ENCODE measurements around the gene CBARP.

Gene CBARP, protein sequence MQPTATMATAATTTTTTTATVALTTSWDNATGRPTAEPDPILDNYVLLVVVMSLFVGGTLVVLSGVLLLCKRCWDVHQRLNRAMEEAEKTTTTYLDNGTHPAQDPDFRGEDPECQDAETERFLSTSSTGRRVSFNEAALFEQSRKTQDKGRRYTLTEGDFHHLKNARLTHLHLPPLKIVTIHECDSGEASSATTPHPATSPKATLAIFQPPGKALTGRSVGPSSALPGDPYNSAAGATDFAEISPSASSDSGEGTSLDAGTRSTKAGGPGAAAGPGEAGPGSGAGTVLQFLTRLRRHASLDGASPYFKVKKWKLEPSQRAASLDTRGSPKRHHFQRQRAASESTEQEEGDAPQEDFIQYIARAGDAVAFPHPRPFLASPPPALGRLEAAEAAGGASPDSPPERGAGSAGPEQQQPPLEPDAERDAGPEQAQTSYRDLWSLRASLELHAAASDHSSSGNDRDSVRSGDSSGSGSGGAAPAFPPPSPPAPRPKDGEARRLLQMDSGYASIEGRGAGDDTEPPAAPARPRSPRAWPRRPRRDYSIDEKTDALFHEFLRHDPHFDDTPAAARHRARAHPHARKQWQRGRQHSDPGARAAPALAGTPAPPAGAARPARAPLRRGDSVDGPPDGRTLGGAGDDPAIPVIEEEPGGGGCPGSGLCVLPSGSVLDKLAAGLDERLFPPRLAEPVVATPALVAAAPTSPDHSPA

DNA sequence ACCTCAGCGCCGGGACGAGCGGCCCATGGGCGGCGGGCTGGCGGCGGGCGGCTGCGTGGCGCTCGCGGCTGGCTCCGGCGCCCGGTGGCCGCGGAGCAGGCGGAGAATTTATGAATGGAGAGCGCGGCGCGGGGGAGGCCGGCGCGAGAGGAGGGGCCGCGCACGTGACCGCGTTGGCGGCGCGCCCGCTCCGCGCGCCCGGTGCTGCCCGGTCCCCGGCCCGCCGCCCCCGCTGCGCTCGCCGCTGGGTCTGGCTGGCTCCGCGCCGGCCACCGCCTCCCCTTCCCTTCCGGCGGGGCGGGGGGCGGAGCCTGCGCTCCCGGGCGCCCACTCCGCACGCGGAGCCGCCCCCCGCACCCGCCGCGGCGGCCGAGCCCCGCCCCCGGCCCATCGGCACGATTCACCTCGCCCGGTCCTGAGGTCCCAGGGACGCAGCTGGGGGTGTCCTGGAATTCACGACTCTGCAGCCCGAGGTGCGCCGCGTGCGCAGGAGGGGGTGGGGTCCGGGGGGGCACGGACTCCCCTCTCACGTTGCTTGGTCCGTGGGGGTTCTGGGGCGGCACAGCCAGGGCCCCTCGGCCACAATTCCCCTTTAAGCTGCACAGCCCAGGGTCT lies at the start of gene CBARP:
TSS of gene CBARP (minus strand) at position 252 of the 615 bp plus-strand sequence. CDS start 1,905 bp downstream, outside the sequence.
- DNase-seq = no peak
- Mint-ChIP-seq H3K27me3 (peaks cover 8 to 25% of the 10 kb centered on the region in 2 donors), H3K27ac (peak within 1 kb of the TSS; percentile 92), H3K36me3 (no peaks in the 10 kb centered on the region), H3K4me3 (peak within 1 kb of the TSS; percentile 80 to 86), H3K4me1 (peaks cover 17 to 35% of the 10 kb centered on the region in 2 donors), H3K9me3 (no peaks in the 10 kb centered on the region)
- peak in 1 of 2 donors; percentile 4 for ATAC-seq (replicated peaks)

GRCh38 chr19:1286487-1287353 lies 48.9 kb upstream of the CBARP start:
- peak overlapping the region; percentile 79 to 81 for H3K4me3 Mint-ChIP-seq

GRCh38 chr19:1285737-1286360 lies 48.0 kb upstream of the CBARP start, which contains the start of gene EFNA2:
TSS of gene EFNA2 (plus strand) at chr19:1285873. CDS start at chr19:1286169, 296 bp downstream.
- H3K4me3 Mint-ChIP-seq = peak within 1 kb of the TSS; percentile 79 to 81
- DNase-seq (no peak), ATAC-seq (replicated peaks) (no peak)
- no peaks in the 10 kb centered on the region for H3K9me3 Mint-ChIP-seq
- peaks cover 2 to 5% of the 10 kb centered on the region in 2 donors for H3K36me3 Mint-ChIP-seq
- H3K4me1 Mint-ChIP-seq = peaks cover 10 to 12% of the 10 kb centered on the region in 2 donors
- H3K27me3 Mint-ChIP-seq = peaks cover 38 to 62% of the 10 kb centered on the region in 2 donors
- no peak within 1 kb of the TSS for H3K27ac Mint-ChIP-seq

More at GRCh38 chr19:1286487-1287353, 48.9 kb upstream of the CBARP start:
- Mint-ChIP-seq H3K9me3 (no peaks in the 10 kb centered on the region), H3K4me1 (peaks cover 8 to 12% of the 10 kb centered on the region in 2 donors), H3K36me3 (peaks cover under 1 to 1% of the 10 kb centered on the region in 2 donors), H3K27me3 (peaks cover 35 to 68% of the 10 kb centered on the region in 2 donors), H3K27ac (no peak overlapping the region)
- DNase-seq (no peak), ATAC-seq (replicated peaks) (no peak)

DNA sequence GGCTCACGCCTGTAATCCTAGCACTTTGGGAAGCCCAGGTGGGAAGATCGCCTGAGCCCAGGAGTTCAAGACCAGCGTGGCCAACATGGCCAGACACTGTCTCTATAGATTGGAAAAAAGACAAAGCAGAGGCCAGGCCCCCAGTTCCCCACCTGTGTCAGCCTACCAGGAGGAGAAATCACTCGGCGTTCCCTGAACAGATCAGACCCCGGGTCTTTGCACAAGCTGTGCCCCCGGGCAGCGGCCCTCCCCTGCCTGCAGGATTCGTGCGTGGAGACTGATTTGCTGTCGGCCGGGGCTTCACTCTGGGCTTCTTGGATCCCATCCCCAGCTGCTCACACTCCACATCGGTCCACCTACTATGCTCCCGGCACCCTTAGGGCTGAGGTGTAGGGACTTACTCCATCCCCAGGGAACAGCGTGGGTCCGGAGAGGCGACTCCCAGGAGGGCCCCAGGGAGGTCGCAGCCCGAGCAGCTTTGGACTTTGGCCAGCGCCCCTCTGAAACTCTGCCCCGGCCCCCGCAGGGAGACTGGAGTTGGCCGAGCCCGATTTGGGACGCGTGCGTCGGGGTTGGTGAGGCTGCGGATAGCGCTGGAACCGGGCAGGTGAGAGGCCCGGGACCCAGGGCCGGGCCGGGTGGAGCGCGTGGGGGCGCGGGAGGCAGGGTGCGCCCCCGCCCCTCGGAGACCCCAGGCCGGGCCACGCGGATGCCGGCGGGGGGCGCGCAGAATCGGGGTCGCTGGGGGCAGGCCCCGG lies 47.4 kb upstream of the CBARP start:
- Mint-ChIP-seq H3K27me3 (peaks cover 38 to 59% of the 10 kb centered on the region in 2 donors), H3K9me3 (no peaks in the 10 kb centered on the region), H3K36me3 (peaks cover 5 to 9% of the 10 kb centered on the region in 2 donors), H3K4me1 (peaks cover 14 to 17% of the 10 kb centered on the region in 2 donors), H3K4me3 (peak overlapping the region; percentile 54 to 66), H3K27ac (no peak overlapping the region)
- no peak for DNase-seq
- no peak for ATAC-seq (replicated peaks)

GRCh38 chr19:1284293-1284978 lies 46.6 kb upstream of the CBARP start:
- ATAC-seq (replicated peaks) = no peak
- DNase-seq = no peak
- peak overlapping the region; percentile 54 to 66 for H3K4me3 Mint-ChIP-seq
- H3K9me3 Mint-ChIP-seq = no peaks in the 10 kb centered on the region
- peaks cover 20 to 24% of the 10 kb centered on the region in 2 donors for H3K4me1 Mint-ChIP-seq
- H3K36me3 Mint-ChIP-seq = peaks cover 12 to 16% of the 10 kb centered on the region in 2 donors
- H3K27me3 Mint-ChIP-seq = peaks cover 38 to 51% of the 10 kb centered on the region in 2 donors
- H3K27ac Mint-ChIP-seq = peak overlapping the region; percentile 38

GRCh38 chr19:1283917-1284292 lies 46.1 kb upstream of the CBARP start:
- no peak overlapping the region for H3K27ac Mint-ChIP-seq
- ATAC-seq (replicated peaks) (no peak), DNase-seq (no peak)
- peaks cover 21 to 26% of the 10 kb centered on the region in 2 donors for H3K4me1 Mint-ChIP-seq
- peaks cover 34 to 46% of the 10 kb centered on the region in 2 donors for H3K27me3 Mint-ChIP-seq
- peaks cover 15 to 21% of the 10 kb centered on the region in 2 donors for H3K36me3 Mint-ChIP-seq
- no peaks in the 10 kb centered on the region for H3K9me3 Mint-ChIP-seq
- H3K4me3 Mint-ChIP-seq = no peak overlapping the region

- Mint-ChIP-seq H3K27me3 (peaks cover 34 to 44% of the 10 kb centered on the region in 2 donors), H3K4me1 (peaks cover 23 to 26% of the 10 kb centered on the region in 2 donors), H3K9me3 (no peaks in the 10 kb centered on the region), H3K4me3 (no peak overlapping the region), H3K36me3 (peaks cover 19 to 23% of the 10 kb centered on the region in 2 donors), H3K27ac (no peak overlapping the region)
- ATAC-seq (replicated peaks) (no peak), DNase-seq (no peak)
Observed at GRCh38 chr19:1283207-1283916, 45.6 kb upstream of the CBARP start.

DNA sequence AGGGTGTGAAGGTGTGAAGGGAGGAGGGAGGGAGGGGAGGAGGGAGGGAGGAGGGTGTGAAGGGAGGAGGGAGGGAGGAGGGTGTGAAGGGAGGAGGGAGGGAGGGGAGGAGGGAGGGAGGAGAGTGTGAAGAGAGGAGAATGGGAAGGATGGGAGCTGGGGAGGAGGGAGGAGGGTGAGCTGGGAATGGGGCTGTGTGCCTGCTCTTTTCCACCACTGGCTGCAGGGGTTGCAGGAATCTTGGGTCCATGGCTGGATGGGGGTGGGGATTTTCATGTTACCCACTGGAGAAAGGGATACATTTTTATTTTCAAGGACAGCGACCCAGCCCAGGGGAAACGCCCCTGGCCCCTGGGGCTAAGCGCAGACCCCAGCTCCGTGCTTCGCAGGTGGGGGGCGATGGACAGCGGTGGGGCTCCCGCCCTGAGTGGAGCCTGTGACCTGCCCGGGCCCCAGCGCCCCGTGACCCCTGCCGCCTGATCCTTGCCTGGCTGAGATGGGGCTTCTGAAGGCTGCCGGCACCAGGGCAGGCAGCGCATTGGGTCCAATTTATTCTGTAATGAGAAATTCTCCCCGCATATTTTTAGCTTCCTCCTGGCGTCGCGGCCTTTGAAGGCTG lies 44.9 kb upstream of the CBARP start:
- no peak for ATAC-seq (replicated peaks)
- H3K27me3 Mint-ChIP-seq = peaks cover 29 to 38% of the 10 kb centered on the region in 2 donors

GRCh38 chr19:1281569-1282287 lies 43.9 kb upstream of the CBARP start:
- Mint-ChIP-seq H3K36me3 (peaks cover 29 to 32% of the 10 kb centered on the region in 2 donors), H3K4me3 (no peak overlapping the region), H3K27me3 (peaks cover 28 to 30% of the 10 kb centered on the region in 2 donors), H3K4me1 (peaks cover 29 to 40% of the 10 kb centered on the region in 2 donors), H3K9me3 (no peaks in the 10 kb centered on the region), H3K27ac (peak overlapping the region; percentile 51)
- ATAC-seq (replicated peaks) (no peak), DNase-seq (no peak)

More for the DNA sequence above, 44.9 kb upstream of the CBARP start:
- no peak for DNase-seq
- H3K4me3 Mint-ChIP-seq = no peak overlapping the region
- no peaks in the 10 kb centered on the region for H3K9me3 Mint-ChIP-seq
- H3K36me3 Mint-ChIP-seq = peaks cover 25 to 29% of the 10 kb centered on the region in 2 donors
- peaks cover 27 to 33% of the 10 kb centered on the region in 2 donors for H3K4me1 Mint-ChIP-seq
- no peak overlapping the region for H3K27ac Mint-ChIP-seq

DNA sequence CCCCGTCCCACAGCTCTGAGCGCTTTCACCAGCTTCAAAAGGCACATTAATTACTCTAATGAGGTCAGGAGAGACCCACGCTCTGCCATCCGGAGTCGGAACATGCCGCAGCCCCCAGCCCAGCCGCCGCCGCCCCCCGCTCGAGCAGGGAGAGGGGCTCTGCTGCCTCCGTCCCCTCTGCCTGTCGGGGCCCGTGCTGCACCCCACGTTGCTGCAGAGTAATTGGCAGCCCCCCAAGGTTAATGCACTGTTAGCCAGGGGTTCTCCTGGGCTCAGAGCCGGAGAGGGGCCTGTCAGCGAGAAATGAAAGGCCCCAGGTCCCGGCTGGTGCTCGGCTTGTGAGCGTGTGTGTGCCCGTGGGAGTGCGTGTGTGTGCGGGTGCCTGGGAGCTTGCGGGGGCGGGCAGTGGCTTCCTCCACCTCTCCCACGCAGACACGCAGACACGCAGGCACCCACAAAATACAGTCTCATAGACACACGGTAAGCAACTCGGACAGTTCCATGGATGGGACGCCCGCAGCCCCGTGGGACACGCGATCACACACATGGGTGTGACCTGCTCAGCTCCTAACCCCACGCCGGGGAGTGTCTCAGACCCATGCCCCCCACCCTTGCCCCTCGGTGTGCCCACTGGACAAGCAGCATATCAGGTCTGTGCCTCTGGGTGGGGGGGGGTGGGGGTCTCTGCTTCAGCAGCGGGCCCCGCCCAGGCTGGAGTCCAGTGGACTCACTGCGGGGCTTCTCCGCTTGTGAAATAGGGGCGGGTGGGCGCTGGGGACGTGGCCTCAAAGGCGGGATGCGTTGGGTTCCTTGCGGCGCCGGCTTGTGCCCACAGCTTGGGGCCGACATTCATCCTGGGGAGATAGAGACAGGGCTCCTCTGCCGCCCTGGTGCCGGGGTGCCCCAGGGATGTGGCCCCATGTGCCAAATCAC lies 43.1 kb upstream of the CBARP start:
- peaks cover 32 to 36% of the 10 kb centered on the region in 2 donors for H3K36me3 Mint-ChIP-seq
- H3K27me3 Mint-ChIP-seq = peaks cover 24% of the 10 kb centered on the region in 2 donors
- ATAC-seq (replicated peaks) = no peak
- H3K4me1 Mint-ChIP-seq = peaks cover 29 to 40% of the 10 kb centered on the region in 2 donors
- H3K4me3 Mint-ChIP-seq = peak overlapping the region in 1 of 2 donors; percentile 32
- H3K9me3 Mint-ChIP-seq = no peaks in the 10 kb centered on the region
- DNase-seq = no peak
- H3K27ac Mint-ChIP-seq = no peak overlapping the region
